Measurements from ENCODE around the gene CITED1.

GRCh38 chrX:72276478-72276953, 29.2 kb downstream of the CITED1 start:
- no peak for TF ChIP-seq EZH2phosphoT487 (IDR thresholded peaks at IDR 0.05)
- no peak for TF ChIP-seq EZH2 (IDR thresholded peaks at IDR 0.05)
